Body of pancreas (tissue), 4 donors: ENCODE data around the gene SPATA31D4.
"Not testable (repeated sequence)": the region's sequence is repeated elsewhere in the genome, so short reads cannot be mapped to it uniquely, and the experiment has no call there.

ENCODE experiments used
- POLR2A ChIP-seq, 3 donors: fragments of 450-650 bp; IDR thresholded peaks; one replicate each; pipeline ENCODE4 v1.6.1; 2016; ENCODE audit warnings: antibody characterized with exemption in 3 of 3, mild to moderate bottlenecking in 2 of 3
- TF ChIP-seq, protein P1 (sequence below), 7 experiments: fragments of 450-650 bp in 4 of 7; fragments of 200-600 bp in 3 of 7; sonication (generic) in 3 of 7; IDR thresholded peaks; one replicate each; pipeline ENCODE4 v1.5.1; 2016 to 2019; ENCODE audit warnings: antibody characterized with exemption in 7 of 7

DNA sequence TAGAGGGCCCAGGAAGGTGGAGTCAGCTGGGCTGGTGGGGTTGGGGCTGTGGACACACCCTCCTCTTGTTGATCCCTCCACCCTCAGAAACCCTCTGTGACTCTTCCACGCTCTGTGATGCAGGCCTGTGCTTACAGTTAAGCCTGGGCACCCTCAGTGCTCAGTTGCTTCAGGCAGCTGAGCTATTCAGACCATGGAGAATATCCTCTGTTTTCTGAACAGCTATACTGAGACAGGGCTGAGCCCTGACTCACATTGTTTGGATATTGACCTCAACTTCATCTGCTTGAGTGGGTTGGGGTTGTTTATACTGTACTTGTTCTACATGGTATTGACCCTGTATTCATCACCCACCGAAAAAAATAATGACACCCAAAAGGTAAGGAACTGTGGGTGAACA is 15.2 kb downstream of the SPATA31D4 start, which contains the start of gene SPATA31D3:
- TF ChIP-seq, protein P1, sequence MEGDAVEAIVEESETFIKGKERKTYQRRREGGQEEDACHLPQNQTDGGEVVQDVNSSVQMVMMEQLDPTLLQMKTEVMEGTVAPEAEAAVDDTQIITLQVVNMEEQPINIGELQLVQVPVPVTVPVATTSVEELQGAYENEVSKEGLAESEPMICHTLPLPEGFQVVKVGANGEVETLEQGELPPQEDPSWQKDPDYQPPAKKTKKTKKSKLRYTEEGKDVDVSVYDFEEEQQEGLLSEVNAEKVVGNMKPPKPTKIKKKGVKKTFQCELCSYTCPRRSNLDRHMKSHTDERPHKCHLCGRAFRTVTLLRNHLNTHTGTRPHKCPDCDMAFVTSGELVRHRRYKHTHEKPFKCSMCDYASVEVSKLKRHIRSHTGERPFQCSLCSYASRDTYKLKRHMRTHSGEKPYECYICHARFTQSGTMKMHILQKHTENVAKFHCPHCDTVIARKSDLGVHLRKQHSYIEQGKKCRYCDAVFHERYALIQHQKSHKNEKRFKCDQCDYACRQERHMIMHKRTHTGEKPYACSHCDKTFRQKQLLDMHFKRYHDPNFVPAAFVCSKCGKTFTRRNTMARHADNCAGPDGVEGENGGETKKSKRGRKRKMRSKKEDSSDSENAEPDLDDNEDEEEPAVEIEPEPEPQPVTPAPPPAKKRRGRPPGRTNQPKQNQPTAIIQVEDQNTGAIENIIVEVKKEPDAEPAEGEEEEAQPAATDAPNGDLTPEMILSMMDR (IDR thresholded peaks at IDR 0.05): not testable (repeated sequence)
- not testable (repeated sequence) for TF ChIP-seq POLR2A (IDR thresholded peaks at IDR 0.05)
